GM19468 (cell line): ENCODE data around the gene TRA2B.

Experiments
- ATAC-seq: cut with Tn5 transposase; IDR thresholded peaks from one replicate; pipeline ENCODE4 v1.9.1; 2021; ENCODE audit warnings: mild to moderate bottlenecking, moderate library complexity, moderate number of reproducible peaks; ENCODE audit not compliant: unreplicated experiment; ENCODE audit errors: extremely low read depth

TRA2B gene

GRCh38 chr3:185937689-185938374, at the start of gene TRA2B:
TSS of gene TRA2B (minus strand) at chr3:185938014. CDS start at chr3:185937860, 154 bp downstream.
- peak; percentile 85 for ATAC-seq

- ATAC-seq = no peak
These were observed 48.5 kb upstream of the TRA2B start for GRCh38 chr3:185986198-185986777.

- no peak for ATAC-seq
These were observed 46.4 kb upstream of the TRA2B start for GRCh38 chr3:185984203-185984602.

- no peak for ATAC-seq
These were observed 45.8 kb upstream of the TRA2B start for GRCh38 chr3:185983495-185984141.

DNA sequence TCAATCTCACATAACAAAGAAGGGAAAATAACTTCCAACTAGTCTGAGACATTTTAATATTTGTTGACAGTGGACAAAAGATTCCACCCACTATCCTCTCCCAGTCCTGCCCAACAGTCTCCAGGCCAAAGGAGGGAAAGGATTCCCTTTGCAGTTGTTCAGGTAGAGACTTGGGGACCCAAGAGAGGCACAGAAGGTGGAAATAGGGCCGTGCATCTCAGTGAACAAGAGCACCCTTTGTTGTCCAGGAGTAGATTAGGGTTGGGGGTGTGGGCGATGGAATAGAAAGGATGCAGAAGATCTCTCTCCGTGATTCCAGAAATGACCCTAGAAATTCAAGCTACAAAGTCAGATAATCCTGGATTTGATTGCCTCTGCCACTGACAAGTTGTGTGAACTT, 44.8 kb upstream of the TRA2B start:
- ATAC-seq = no peak

DNA sequence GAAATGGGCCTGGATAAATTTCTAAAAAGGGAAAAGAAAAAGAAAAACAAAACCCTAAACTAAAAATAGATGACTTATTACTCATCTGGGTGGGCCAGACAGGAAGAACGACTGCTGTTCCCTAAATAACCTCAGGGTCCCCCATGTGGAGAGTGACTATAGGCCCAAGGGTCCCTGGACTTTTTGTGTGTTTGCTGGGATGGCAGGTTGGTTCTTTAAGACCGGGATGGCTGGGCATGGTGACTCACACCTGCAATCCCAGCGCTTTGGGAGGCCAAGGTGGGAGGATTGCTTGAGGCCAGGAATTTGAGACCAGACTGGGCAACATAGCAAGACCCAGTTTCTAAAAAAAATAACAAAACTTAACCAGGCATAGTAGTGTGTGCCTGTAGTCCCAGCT, 43.8 kb upstream of the TRA2B start:
- no peak for ATAC-seq

- no peak for ATAC-seq
These were observed 41.9 kb upstream of the TRA2B start for GRCh38 chr3:185979721-185980121.

- no peak for ATAC-seq
These were observed 40.7 kb upstream of the TRA2B start for GRCh38 chr3:185978516-185978915.

GRCh38 chr3:185977679-185978040, 39.8 kb upstream of the TRA2B start:
- ATAC-seq = no peak

DNA sequence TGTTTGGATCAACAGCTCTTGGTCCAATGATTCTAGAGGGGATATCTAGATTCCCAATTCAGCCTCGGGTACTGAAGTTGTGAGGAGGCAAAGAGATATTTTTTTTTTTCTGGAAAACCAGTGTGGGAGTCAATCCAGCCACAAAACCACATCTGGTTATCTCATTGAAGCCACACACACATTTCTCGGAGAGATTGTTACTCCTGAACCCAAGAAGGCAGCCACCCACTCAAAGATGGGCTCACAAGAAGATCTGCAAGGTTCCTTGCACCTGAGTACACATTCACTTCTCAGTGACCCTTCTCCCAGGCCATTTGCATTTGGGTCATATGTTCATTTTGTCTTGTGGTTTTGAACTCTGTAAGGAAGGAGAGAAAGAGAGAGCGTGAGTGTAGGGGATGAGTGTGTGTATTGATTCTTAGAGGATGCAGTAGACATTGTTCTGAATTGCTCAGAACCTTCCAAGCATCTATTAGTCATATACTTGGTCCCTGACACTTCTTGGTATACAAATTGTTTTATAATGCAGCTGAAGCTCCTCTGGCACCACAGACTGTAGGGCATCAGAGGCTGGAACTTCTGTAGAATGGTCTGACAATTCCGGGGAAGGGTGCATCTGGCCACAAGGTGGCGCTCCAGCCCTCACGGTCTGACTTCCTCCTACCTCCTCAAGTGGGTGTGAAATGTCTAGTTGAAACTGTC, 39.3 kb upstream of the TRA2B start:
- peak; percentile 36 for ATAC-seq

- ATAC-seq = no peak
These were observed 38.3 kb upstream of the TRA2B start for GRCh38 chr3:185976100-185976499.

GRCh38 chr3:185971579-185971978, 33.8 kb upstream of the TRA2B start:
- no peak for ATAC-seq

DNA sequence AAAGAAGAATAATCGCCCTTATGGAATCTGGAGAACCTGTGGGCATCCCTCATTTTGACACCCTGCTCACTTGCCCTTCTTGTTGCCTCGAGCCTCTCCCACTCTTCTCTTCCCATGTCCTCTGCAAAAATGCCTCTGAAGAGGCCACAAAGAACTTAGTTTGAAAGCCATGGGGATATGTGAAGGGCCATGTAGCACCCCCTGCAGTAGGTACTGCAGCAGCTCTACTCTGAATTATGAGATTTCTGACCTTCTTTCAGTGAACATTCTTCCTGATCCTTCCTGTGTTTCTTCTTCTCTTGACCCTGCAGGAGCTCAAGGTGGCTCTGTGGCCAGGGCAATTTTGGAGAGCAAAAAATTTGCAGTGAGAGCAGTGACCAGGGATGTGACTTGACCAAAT, 30.4 kb upstream of the TRA2B start:
- ATAC-seq = no peak

DNA sequence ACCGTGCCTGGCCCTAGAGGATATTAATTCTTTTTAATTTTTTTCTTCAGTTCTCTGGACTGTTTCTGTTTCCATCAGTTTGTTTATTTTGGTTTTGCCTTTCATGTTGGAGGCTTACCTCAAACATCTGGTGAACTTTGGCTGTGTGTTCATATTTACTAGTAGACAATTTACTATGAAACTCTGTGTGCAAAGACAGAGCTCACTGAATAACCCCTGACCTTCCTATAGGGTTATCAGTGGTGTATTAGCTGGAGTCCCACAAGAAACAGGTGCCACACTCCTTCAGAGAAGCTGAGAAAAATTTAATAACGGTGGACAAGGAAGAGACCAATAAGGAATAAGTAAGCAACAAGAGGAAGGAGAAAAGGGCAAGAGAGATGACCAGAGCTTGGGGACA, 28.8 kb upstream of the TRA2B start:
- ATAC-seq = no peak

DNA sequence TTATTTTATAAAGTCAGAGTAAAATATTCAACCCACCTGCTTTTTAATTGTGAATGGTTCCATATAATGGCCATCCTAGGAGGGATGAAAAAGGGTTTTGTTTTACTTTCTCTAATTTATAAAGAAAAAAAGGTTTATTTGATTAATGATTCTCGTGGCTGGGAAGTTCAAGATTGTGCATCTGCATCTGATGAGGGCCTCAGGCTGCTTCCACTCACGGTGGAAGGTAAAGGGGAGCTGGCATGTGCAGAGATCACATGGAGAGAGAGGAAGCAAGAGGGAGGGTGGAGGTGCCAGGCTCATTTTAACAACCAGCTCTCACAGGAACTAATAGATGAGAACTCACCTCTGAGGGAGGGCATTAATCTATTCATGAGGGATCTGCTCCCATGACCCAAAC, 27.7 kb upstream of the TRA2B start:
- ATAC-seq = no peak

- no peak for ATAC-seq
These were observed 23.9 kb upstream of the TRA2B start for GRCh38 chr3:185961675-185962232.

DNA sequence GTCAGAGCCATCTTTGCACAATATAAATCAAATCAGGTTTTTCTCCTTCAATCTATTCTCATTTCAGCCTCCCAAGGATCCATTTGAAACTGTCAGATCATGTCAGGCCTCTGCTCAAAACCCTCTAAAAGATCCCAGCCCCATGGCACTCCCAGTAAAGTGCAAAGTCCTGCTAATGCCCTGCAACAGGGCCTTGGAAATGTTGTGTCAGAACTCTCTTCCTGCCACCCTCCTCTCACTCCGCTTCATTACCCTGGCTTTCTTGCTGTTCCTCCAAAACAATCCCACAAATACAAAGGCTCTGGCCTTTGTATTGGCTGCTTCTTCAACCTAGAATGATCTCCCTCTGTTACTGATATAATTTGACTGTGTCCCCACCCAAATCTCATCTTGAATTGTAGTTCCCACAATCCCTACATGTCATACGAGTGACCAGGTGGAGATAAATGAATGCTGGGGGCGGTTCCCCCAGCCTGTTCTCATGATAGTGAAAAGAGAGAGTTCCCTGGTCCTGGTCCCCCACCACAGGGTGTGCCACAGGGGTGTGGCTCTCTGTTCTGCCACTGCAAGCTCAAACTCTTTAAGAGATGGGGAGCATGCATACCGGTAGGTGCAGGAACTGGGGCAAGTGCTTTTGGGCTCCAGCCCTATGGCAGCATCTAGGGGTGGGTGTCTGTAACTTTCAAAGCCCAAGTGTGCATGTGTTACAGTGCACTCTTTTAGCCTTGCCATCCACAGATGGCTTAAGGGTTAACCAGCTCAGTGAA, 22.9 kb upstream of the TRA2B start:
- no peak for ATAC-seq

GRCh38 chr3:185959609-185960521, 22.1 kb upstream of the TRA2B start:
- ATAC-seq = no peak

DNA sequence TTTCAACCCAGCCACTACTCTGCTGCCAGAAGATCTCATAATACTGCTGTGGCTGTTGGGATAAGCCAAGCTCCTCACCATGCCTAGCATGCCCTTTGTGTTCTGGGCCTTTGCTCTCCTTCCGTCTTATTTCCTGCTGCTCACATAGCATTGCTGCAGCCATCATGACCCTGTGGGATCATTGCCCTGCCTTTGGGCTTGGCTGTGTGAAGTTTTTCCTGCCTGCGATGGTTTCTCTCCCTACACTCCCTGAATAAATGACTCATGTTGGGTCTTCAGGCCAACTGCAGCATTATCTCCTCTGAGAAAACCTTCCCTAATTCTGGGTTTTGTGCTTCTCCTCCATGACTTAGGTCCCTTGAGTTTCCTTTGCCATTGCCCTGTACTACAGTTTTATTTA, 20.8 kb upstream of the TRA2B start:
- ATAC-seq = no peak
